Measurements from ENCODE around the gene TUBB1.

The TUBB1 gene

GRCh38 chr20:59069026-59069425 is 49.8 kb downstream of the TUBB1 start:
- no peak for TF ChIP-seq CTCF (IDR thresholded peaks at IDR 0.05; ENCODE audit: extremely low read depth, insufficient read depth, missing control alignments)
- in situ Hi-C loops (cut with MboI; ENCODE audit: low pct_unique_long_range_greater_than_20kb, low sequenced_read_pairs, unreplicated experiment): no loop called here
- DNase-seq (ENCODE audit: low spot score): no peak

GRCh38 chr20:59071216-59071615 is 52.0 kb downstream of the TUBB1 start:
- TF ChIP-seq CTCF (IDR thresholded peaks at IDR 0.05; ENCODE audit: extremely low read depth, insufficient read depth, missing control alignments): no peak
- in situ Hi-C loops (cut with MboI; ENCODE audit: low pct_unique_long_range_greater_than_20kb, low sequenced_read_pairs, unreplicated experiment): no loop called here
- peak; percentile 27 for DNase-seq (ENCODE audit: low spot score)

GRCh38 chr20:59073582-59073981 is 54.4 kb downstream of the TUBB1 start:
- DNase-seq (ENCODE audit: low spot score): no peak
- TF ChIP-seq CTCF (IDR thresholded peaks at IDR 0.05; ENCODE audit: extremely low read depth, insufficient read depth, missing control alignments): no peak
- in situ Hi-C loops (cut with MboI; ENCODE audit: low pct_unique_long_range_greater_than_20kb, low sequenced_read_pairs, unreplicated experiment): no loop called here

- in situ Hi-C loops (cut with MboI; ENCODE audit: low pct_unique_long_range_greater_than_20kb, low sequenced_read_pairs, unreplicated experiment): no loop called here
- DNase-seq (ENCODE audit: low spot score): no peak
These were observed 55.2 kb downstream of the TUBB1 start for GRCh38 chr20:59074456-59074855.

GRCh38 chr20:59075934-59076508 is 56.8 kb downstream of the TUBB1 start:
- in situ Hi-C loops (cut with MboI; ENCODE audit: low pct_unique_long_range_greater_than_20kb, low sequenced_read_pairs, unreplicated experiment): loop anchor here (25.0 kb wide), 1 partner anchor 214 kb away; the partner anchor contains the start of genes GNAS and GNAS-AS1
- no peak for TF ChIP-seq CTCF (IDR thresholded peaks at IDR 0.05; ENCODE audit: extremely low read depth, insufficient read depth, missing control alignments)
- no peak for DNase-seq (ENCODE audit: low spot score)

More at GRCh38 chr20:59074456-59074855, 55.2 kb downstream of the TUBB1 start:
- TF ChIP-seq CTCF (IDR thresholded peaks at IDR 0.05; ENCODE audit: extremely low read depth, insufficient read depth, missing control alignments): no peak

All from GM13977 (cell line).